Ureter (tissue), 1 donor: ENCODE data around the gene NTN1. TPM values are rescaled to one million over a fixed set of nuclear protein-coding genes. Genes with fewer than 3 reads are reported as not detected.
A peak's percentile ranks its signal among the peaks of the same experiment; 100 is the strongest.

Experiments used
- DNase-seq: peaks from one replicate; pipeline ENCODE4 v3.0.0-alpha.2; 2020; ENCODE audit warnings: low spot score
- total RNA-seq: library from RNA; stranded (reverse); gene quantifications from one replicate; pipeline ENCODE4 v1.2.4, GENCODE V29; 2023
- donor health status: DM: yes; HTN: yes; CAD: no.

The NTN1 gene
- total RNA-seq, 1 donor from 2014 or later: 14.4 TPM

GRCh38 chr17:9037736-9038135, 16.4 kb downstream of the NTN1 start:
- no peak for DNase-seq

- no peak for DNase-seq
These were observed 17.1 kb downstream of the NTN1 start for GRCh38 chr17:9038380-9038779.

- DNase-seq: no peak
These were observed 23.6 kb downstream of the NTN1 start for GRCh38 chr17:9044772-9045463.

GRCh38 chr17:9050801-9051401, 29.6 kb downstream of the NTN1 start:
- no peak for DNase-seq

- no peak for DNase-seq
These were observed 30.3 kb downstream of the NTN1 start for GRCh38 chr17:9051561-9051960.

- no peak for DNase-seq
These were observed 31.6 kb downstream of the NTN1 start for GRCh38 chr17:9052921-9053320.

GRCh38 chr17:9053406-9053805, 32.1 kb downstream of the NTN1 start:
- no peak for DNase-seq

GRCh38 chr17:9054126-9054975, 33.0 kb downstream of the NTN1 start:
- DNase-seq: no peak

GRCh38 chr17:9055281-9055680, 34.0 kb downstream of the NTN1 start:
- DNase-seq: no peak

GRCh38 chr17:9056566-9056965, 35.3 kb downstream of the NTN1 start:
- no peak for DNase-seq

GRCh38 chr17:9057310-9057709, 36.0 kb downstream of the NTN1 start:
- no peak for DNase-seq

- DNase-seq: no peak
These were observed 41.1 kb downstream of the NTN1 start for GRCh38 chr17:9062399-9062902.

- DNase-seq: no peak
These were observed 43.1 kb downstream of the NTN1 start for GRCh38 chr17:9064311-9064834.

- no peak for DNase-seq
These were observed 49.7 kb downstream of the NTN1 start for GRCh38 chr17:9071016-9071415.

GRCh38 chr17:9071811-9072498, 50.6 kb downstream of the NTN1 start:
- DNase-seq: no peak

- DNase-seq: peak; percentile 62
These were observed 51.5 kb downstream of the NTN1 start for GRCh38 chr17:9072696-9073339.

- DNase-seq: no peak
These were observed 52.8 kb downstream of the NTN1 start for GRCh38 chr17:9074131-9074530.

- DNase-seq: no peak
These were observed 58.3 kb downstream of the NTN1 start for GRCh38 chr17:9079461-9080103.

- DNase-seq: no peak
These were observed 59.1 kb downstream of the NTN1 start for GRCh38 chr17:9080296-9080914.

- DNase-seq: no peak
These were observed 59.7 kb downstream of the NTN1 start for GRCh38 chr17:9080983-9081382.
